ENCODE results near the gene VILL.

Gene VILL

GRCh38 chr3:37990527-37990926 is at the start of gene VILL:
Gene VILL, plus strand, starts transcription at chr3:37990786. Its CDS starts 2,887 bp downstream, at chr3:37993673.
- DNase-seq (ENCODE audit: low read depth in 2 of 2) = no peak

- DNase-seq (ENCODE audit: low read depth in 2 of 2) = no peak
Measured at GRCh38 chr3:37941608-37942508, 48.7 kb upstream of the VILL start.

- no peak for DNase-seq (ENCODE audit: low read depth in 2 of 2)
Measured at GRCh38 chr3:37942646-37943045, 47.9 kb upstream of the VILL start.

DNA sequence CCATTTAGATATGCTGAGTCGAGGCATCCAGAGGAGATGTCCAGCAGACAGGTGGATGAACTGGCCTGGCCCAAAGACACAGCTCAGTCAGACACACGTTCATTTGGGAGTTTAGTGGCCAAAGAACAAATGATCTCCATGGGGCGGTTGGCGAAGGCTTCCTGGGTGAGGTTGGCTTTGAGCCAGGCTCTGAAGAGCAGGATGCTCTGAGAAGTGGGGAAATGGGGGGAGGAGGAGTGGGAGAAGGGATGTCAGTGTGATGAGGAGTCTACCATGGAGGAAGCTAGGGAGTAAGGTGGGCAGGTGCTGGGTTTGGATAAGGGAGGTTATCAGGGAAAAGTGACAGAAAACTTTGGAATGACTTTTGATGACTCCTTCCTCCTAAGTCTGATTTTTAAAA is 47.5 kb upstream of the VILL start:
- no peak for DNase-seq (ENCODE audit: low read depth in 2 of 2)

DNA sequence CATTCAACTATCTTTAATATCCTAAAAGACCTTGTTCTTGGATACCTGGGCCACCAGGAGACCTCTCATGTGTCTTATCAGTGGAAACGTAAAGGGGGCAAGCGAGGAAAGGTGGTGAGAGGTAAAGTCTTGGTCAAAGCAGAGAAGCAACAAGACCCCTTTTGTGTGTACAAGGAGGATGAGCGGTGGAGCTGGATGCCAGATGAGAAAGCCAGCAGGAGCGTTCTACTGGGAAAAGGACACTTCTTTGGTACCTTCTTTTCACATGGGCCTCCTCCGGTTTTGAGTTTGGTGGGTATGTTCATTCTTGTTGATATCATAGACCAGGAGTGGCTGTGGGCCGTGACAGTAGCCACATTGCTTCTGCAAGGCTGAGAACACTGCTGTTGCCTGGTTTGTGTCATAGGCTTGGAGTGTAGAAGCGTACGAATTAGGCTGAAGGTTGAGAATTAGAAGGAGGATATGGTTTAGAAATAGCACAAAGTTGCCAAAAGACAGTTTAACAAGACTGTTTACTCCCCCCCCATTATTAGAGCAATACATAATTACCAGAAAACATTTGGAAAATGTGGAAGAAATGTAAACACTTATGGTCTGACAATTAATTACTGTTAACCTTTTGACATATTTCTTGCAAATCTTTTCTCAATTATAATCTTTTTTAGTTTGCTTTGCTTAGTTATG is 46.8 kb upstream of the VILL start:
- no peak for DNase-seq (ENCODE audit: low read depth in 2 of 2)

DNA sequence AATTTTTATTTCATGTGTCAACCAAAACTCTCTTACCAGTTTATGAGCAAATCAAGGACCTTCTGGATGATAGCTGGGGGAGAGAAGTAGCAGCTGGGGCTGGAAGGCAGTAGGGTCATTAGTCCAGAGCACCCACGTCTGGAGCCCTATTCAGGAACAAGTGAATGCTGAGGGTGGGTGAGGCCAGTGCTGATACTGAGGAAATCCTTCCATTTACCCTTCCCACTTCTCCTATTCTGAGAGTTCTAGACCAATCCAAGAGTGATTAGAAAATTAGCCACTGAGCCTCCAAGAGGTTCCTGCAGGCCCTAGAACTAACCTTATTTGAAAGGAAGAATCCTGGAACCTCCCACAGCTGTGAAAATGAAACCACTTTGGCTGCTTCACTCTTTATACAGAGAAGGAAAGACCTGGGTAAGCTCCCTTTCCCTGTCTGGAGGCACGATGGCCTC is 46.2 kb upstream of the VILL start:
- DNase-seq (ENCODE audit: low read depth in 2 of 2) = no peak

DNA sequence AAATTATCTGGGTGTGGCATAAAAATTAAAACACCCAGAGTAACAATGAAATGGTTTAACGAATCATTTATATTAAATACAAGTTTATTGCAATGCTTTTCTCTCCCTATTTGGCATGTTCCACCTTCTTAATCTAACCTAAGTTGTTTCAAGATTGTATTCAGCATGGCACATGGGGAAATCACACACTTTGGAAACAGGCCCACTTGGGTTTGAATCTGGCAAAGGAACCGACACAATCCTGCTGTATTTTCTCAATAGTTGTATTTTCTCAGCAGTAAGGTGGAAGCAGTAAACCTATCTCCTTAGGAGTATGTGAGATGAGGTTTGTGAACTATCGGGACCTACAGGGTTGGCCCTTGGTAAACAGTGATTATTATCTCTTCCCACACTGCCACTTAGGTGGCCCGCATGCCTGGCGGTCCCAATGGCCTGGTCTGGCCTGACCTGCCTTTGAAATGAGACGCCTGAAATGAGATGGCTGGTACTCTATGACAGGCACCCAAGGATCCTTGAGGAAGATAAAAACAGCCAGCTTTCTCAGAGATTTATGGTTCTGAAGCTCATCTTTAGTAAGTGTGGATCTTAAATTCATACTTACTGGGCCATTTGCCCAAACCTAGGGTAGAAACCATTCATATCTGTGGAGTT is 45.3 kb upstream of the VILL start:
- DNase-seq (ENCODE audit: low read depth in 2 of 2) = no peak

DNA sequence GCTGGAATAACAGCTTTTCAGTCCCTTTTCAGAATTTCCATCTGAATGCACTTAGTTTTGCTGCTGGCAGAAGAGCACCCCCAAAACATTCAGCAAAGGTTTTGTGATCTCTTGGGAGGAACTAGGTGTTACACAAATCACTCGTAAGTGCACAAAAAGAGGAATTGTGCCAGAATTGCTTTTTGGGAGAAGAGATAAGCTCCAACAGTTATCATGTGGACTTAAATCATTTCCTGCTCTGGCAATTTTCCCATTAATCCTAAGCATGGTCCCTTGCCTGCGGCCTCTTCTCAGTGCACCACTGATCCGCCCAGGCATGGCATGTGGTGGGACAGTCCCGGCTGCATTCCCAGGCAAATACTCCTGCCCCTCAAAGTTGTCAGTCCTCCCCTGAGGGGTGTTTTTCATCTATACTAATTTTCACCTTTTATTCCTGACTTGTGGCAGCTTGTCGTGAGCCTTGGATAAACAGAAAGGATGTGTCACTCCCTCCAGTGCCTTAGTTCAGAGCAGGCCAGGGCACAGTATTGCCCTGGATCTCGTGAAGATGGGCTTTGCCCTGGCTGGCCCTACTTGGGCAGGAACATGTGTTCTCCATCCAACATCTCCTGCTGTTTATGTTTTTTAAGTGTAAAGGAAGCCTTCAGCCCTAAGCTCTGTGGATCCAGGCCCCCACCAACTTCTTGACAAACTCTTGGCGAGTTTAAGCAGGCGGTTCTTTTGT is 44.6 kb upstream of the VILL start:
- DNase-seq (ENCODE audit: low read depth in 2 of 2) = no peak

DNA sequence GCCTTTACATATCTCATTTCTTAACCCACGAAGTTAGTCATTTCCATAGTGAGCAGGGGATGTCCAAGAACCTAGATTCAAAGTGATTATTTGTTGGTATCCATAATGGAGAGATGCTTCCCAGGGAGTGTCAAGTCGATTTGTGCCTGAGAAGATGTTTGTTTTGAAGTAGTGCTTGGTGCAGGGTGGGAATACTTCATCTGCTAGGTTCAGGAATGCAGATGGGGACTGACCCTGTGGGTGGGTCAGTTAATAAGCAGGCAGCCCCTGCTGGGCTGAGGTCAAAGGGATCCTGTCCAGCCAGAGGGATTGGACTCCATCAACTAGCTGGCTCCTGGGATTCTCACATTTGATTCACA is 44.1 kb upstream of the VILL start:
- no peak for DNase-seq (ENCODE audit: low read depth in 2 of 2)

DNA sequence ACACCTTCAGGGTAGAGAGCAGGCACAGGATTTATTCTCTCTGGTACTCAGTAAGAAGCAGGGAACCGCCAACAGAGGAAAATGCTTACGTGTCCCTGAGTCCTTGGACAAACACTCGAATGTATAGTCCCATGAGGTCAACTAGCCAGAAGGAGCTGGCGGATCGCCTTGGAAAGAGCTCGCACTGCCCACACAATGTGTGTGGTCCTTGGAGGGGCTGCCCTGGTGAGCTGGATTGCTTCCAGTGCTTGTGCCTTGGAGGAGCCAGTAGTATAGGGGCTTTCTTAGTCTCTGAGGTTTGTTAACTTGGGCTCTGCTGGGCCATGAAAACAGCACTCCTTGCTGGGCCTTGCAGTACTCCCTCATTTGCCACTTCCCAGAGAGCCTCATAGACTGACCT is 40.7 kb upstream of the VILL start:
- DNase-seq (ENCODE audit: low read depth in 2 of 2) = no peak

GRCh38 chr3:37952564-37952963 is 38.0 kb upstream of the VILL start:
- DNase-seq (ENCODE audit: low read depth in 2 of 2) = no peak

DNA sequence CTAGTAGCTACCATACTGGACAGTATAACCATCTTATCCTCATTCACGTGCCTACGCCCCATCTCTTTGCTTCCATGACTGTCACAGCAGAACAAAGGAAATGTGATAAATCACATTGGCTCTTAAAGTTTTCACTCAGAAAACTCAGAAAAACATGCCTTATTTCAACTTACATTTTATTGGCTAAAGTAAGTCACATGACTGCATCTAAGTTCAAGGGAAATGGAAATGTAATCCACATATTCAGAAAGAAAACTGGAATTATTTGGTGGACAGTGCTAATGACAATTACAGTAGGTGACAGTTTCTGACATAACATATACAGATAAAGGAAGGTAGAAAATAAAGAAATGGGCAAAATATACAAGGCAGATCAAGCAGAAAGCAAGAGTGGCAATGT is 37.4 kb upstream of the VILL start:
- no peak for DNase-seq (ENCODE audit: low read depth in 2 of 2)

- no peak for DNase-seq (ENCODE audit: low read depth in 2 of 2)
Measured at GRCh38 chr3:37953707-37954394, 36.7 kb upstream of the VILL start.

DNA sequence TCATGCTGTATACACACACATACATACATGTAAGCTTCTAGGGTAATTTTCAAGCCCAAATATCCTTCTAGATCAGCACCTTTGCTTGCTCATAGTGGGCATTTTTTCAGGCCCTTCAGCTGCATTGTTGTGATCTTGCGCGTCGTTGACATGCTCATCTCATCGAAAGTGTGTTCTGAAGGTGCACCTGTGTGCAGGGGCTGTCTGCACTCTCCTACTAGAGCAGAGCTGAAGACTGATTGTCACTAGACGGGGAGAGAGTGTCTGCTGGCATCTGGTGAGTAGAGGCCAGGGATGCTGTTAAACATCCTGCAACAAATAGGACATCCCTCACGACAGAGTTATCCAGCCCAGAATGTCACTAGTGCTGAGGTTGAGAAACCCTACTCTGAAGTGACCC is 35.7 kb upstream of the VILL start:
- no peak for DNase-seq (ENCODE audit: low read depth in 2 of 2)

- DNase-seq (ENCODE audit: low read depth in 2 of 2) = no peak
Measured at GRCh38 chr3:37955918-37956707, 34.5 kb upstream of the VILL start.

DNA sequence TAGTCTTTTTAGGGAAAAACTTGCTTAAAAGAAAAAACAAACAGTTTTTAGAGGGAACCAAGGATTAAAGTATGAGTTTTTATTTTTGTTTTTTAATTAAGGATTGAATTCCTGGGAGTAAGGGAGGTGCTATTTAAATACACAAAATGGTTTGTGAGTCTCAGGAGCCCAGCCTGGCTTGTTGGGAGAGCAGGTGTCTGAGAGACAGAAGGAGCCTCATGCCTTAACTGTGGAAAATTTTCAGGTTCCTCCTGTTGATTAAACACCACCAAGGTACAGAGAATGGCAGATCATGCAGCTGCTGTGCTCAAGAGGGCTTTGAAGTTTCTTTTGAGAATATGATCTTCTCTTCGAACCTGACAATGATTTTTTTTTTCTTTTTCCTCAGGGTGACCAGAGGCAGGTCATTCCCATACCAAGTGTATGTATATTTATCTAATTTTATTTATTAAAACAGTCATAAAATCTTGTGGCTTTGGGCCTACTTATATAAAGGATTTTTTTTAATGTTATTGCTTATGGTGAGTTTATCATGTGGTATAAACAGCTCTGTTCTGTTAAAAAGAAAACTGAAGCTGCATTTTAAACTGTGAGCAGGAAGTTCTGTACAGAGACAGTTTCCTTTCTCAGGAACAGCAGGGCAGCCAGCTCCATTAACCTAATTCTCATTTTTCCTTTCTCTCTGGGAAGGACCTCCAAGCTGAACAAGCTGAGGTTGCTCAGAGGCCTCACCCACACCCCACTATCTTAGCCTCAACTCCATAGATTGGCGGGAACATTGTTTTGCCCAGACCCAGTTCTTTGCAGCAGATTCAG is 33.7 kb upstream of the VILL start:
- no peak for DNase-seq (ENCODE audit: low read depth in 2 of 2)

DNA sequence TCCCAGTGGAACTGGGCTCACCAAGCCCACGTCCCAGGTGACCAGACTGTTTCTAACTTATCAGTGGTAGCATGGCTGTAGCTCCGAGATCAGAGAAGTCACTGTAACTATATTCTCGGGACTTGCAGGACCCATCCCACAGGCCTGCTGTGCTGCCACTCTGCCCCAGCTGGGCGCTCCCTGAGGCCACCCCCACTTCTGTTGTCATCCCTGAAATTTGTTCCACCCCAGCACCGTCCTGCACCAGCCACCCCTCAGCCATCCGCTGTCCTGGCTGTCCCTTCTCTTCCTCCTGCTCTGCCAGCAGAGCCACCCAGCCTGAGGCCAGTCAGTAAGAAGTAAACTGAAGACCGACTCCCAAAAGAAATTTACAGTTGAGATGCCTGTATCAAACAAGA is 33.0 kb upstream of the VILL start:
- DNase-seq (ENCODE audit: low read depth in 2 of 2) = no peak

GRCh38 chr3:37961622-37962431 is 28.8 kb upstream of the VILL start:
- DNase-seq (ENCODE audit: low read depth in 2 of 2) = no peak

- no peak for DNase-seq (ENCODE audit: low read depth in 2 of 2)
Measured at GRCh38 chr3:37963016-37963415, 27.6 kb upstream of the VILL start.

Data from stimulated activated CD8-positive, alpha-beta memory T cell treated with anti-CD3 and anti-CD28 coated beads, Interleukin-7, amount 100 ng/mL, for 1 hour (primary cell).